Cardiac muscle cell (in vitro differentiated cells and primary cell): ENCODE data around the gene KIF9. TPM values are rescaled to one million over a fixed set of nuclear protein-coding genes. Genes with fewer than 3 reads are reported as not detected.
"Not testable (repeated sequence)": the region's sequence is repeated elsewhere in the genome, so short reads cannot be mapped to it uniquely, and the experiment has no call there.

Experiments used
- DNase-seq, 2 donors: peaks; one replicate each; pipeline versions ENCODE4 v3.0.0 to v3.0.0-alpha.2; 2010 to 2017; ENCODE audit warnings: low read depth in 1 of 2, low spot score in 1 of 2
- H3K27ac ChIP-seq: fragments of 200-600 bp; sonication (generic); 2 replicates; pipeline ENCODE4 v1.5.1; 2016
- H3K27me3 ChIP-seq: fragments of 200-600 bp; sonication (generic); 2 replicates; pipeline ENCODE4 v1.6.0; 2016; ENCODE audit warnings: control low read depth
- H3K36me3 ChIP-seq: fragments of 200-600 bp; sonication (generic); 2 replicates; pipeline ENCODE4 v1.5.1; 2016; ENCODE audit warnings: control low read depth
- H3K4me1 ChIP-seq: fragments of 200-600 bp; sonication (generic); 2 replicates; pipeline ENCODE4 v1.8.1; 2017; ENCODE audit warnings: low read depth, mild to moderate bottlenecking, mixed run types
- H3K4me3 ChIP-seq: fragments of 200-600 bp; sonication (generic); 2 replicates; pipeline ENCODE4 v1.5.1; 2016; ENCODE audit warnings: mild to moderate bottlenecking
- H3K9me3 ChIP-seq: fragments of 200-600 bp; sonication (generic); 2 replicates; pipeline ENCODE4 v1.5.1; 2017; ENCODE audit warnings: low read depth, mild to moderate bottlenecking, control low read depth
- CTCF ChIP-seq: IDR thresholded peaks from 2 replicates; pipeline ENCODE4 v1.5.1; 2012; ENCODE audit warnings: low read depth, mild to moderate bottlenecking, low read length
- polyA plus RNA-seq: library from polyadenylated mRNA; unstranded; fragments of >200 nt; fragmentation: Nextera tagmentation; extraction: Ambion mirVana; gene quantifications from 2 replicates; pipeline ENCODE4 v1.2.1, GENCODE V29; 2016
- total RNA-seq: library from RNA; depleted of rRNA; stranded (reverse); fragments of >200 nt; gene quantifications from 2 replicates; pipeline ENCODE4 v1.2.3, GENCODE V29; 2016

The KIF9 gene
- total and polyA plus RNA-seq, 2 experiments from 2014 or later, result 10.8 to 13.2 TPM

GRCh38 chr3:47265008-47265407 lies 17.6 kb downstream of the KIF9 start:
- DNase-seq, result no peak
- H3K36me3 ChIP-seq, result no peaks in the 10 kb centered on the region
- TF ChIP-seq CTCF, result no peak
- H3K27ac ChIP-seq, result no peak overlapping the region
- H3K27me3 ChIP-seq, result no peaks in the 10 kb centered on the region
- H3K4me1 ChIP-seq, result no peaks in the 10 kb centered on the region
- H3K4me3 ChIP-seq, result no peak overlapping the region
- H3K9me3 ChIP-seq, result no peaks in the 10 kb centered on the region

- Histone ChIP-seq H3K36me3 (no peaks in the 10 kb centered on the region), H3K27me3 (no peaks in the 10 kb centered on the region)
- TF ChIP-seq CTCF, result no peak
These were observed 21.3 kb downstream of the KIF9 start for GRCh38 chr3:47261301-47261700.

GRCh38 chr3:47260605-47261004 lies 22.0 kb downstream of the KIF9 start:
- Histone ChIP-seq H3K4me1 (peaks cover 4% of the 10 kb centered on the region), H3K27me3 (no peaks in the 10 kb centered on the region), H3K27ac (no peak overlapping the region), H3K4me3 (no peak overlapping the region), H3K9me3 (no peaks in the 10 kb centered on the region), H3K36me3 (no peaks in the 10 kb centered on the region)
- no peak for TF ChIP-seq CTCF
- DNase-seq, result no peak

More at GRCh38 chr3:47261301-47261700, 21.3 kb downstream of the KIF9 start:
- no peak for DNase-seq
- H3K4me1 ChIP-seq, result peaks cover 4% of the 10 kb centered on the region
- no peak overlapping the region for H3K27ac ChIP-seq
- H3K9me3 ChIP-seq, result no peaks in the 10 kb centered on the region
- no peak overlapping the region for H3K4me3 ChIP-seq

GRCh38 chr3:47259114-47259513 lies 23.5 kb downstream of the KIF9 start:
- no peak overlapping the region for H3K4me3 ChIP-seq
- H3K27me3 ChIP-seq, result no peaks in the 10 kb centered on the region
- H3K4me1 ChIP-seq, result peaks cover 4% of the 10 kb centered on the region
- no peak overlapping the region for H3K27ac ChIP-seq
- no peaks in the 10 kb centered on the region for H3K9me3 ChIP-seq
- DNase-seq, result no peak
- H3K36me3 ChIP-seq, result no peaks in the 10 kb centered on the region
- TF ChIP-seq CTCF, result no peak

- not testable (repeated sequence) for H3K27me3 ChIP-seq, DNase-seq, H3K9me3 ChIP-seq, H3K36me3 ChIP-seq, H3K27ac ChIP-seq, H3K4me1 ChIP-seq, H3K4me3 ChIP-seq
These were observed 26.3 kb downstream of the KIF9 start for GRCh38 chr3:47256331-47256730.

- no peak for TF ChIP-seq CTCF
- no peaks in the 10 kb centered on the region for H3K4me1 ChIP-seq
- H3K27ac ChIP-seq, result no peak overlapping the region
- no peaks in the 10 kb centered on the region for H3K9me3 ChIP-seq
- H3K4me3 ChIP-seq, result no peak overlapping the region
- H3K36me3 ChIP-seq, result no peaks in the 10 kb centered on the region
- DNase-seq, result peak in 1 of 2 donors; percentile 64
- no peaks in the 10 kb centered on the region for H3K27me3 ChIP-seq
These were observed 30.9 kb downstream of the KIF9 start for GRCh38 chr3:47251689-47252088.

- H3K4me3 ChIP-seq, H3K4me1 ChIP-seq, H3K36me3 ChIP-seq, H3K27ac ChIP-seq, H3K9me3 ChIP-seq, DNase-seq, H3K27me3 ChIP-seq: not testable (repeated sequence)
These were observed 31.5 kb downstream of the KIF9 start for GRCh38 chr3:47251085-47251484.
